H1 (cell line): ENCODE results near the gene SMCHD1. TPM values are rescaled to one million over a fixed set of nuclear protein-coding genes. Genes with fewer than 3 reads are reported as not detected.

Experiments used
- CTCF ChIA-PET: fragments of 300-600 bp; sonication (Branson Sonifier 250); formaldehyde crosslinking; loops from one replicate; lab custom pipeline; 2021; ENCODE audit not compliant: partially characterized antibody; lab: Charles Lee
- POLR2A ChIA-PET: fragments of 300-600 bp; sonication (Branson Sonifier 250); formaldehyde crosslinking; loops from one replicate; lab custom pipeline; 2021; ENCODE audit warnings: inconsistent platforms; ENCODE audit not compliant: partially characterized antibody; lab: Charles Lee
- DNase-seq, 2 experiments: peaks; one replicate each; pipeline versions ENCODE4 v3.0.0 to v3.0.0-alpha.2; 2010 to 2022; ENCODE audit warnings: low spot score in 2 of 2, low read depth in 1 of 2, mixed read lengths in 1 of 2
- FAIRE-seq: peaks from 2 replicates; lab custom pipeline; 2011; peaks lifted over from hg19 to GRCh38; lab: Jason Lieb, UNC
- H2AFZ ChIP-seq: 2 replicates; pipeline ENCODE4 v1.8.1; 2012; ENCODE audit warnings: low read length, inconsistent platforms
- H2AK5ac ChIP-seq: 2 replicates; pipeline ENCODE4 v1.6.1; 2013; ENCODE audit warnings: low read depth, low read length
- H2BK120ac ChIP-seq: replicated peaks from 2 replicates; pipeline ENCODE3; 2013; ENCODE audit warnings: low read depth, low read length, inconsistent platforms
- H2BK12ac ChIP-seq: 2 replicates; pipeline ENCODE4 v1.6.1; 2013; ENCODE audit warnings: low read depth, low read length
- H2BK15ac ChIP-seq: 2 replicates; pipeline ENCODE4 v1.6.1; 2013; ENCODE audit warnings: low read length
- H2BK20ac ChIP-seq: 2 replicates; pipeline ENCODE4 v1.6.1; 2013; ENCODE audit warnings: low read length
- H2BK5ac ChIP-seq: 2 replicates; pipeline ENCODE4 v1.6.1; 2013; ENCODE audit warnings: low read depth, low read length
- H3K14ac ChIP-seq: 2 replicates; pipeline ENCODE4 v1.6.1; 2013; ENCODE audit warnings: inconsistent platforms; ENCODE audit not compliant: insufficient read length
- H3K18ac ChIP-seq: 2 replicates; pipeline ENCODE4 v1.6.1; 2013; ENCODE audit warnings: low read length; ENCODE audit errors: extremely low read depth
- H3K23ac ChIP-seq: 2 replicates; pipeline ENCODE4 v1.6.1; 2013; ENCODE audit warnings: inconsistent platforms; ENCODE audit not compliant: insufficient read length
- H3K23me2 ChIP-seq: 2 replicates; pipeline ENCODE4 v1.6.1; 2013; ENCODE audit warnings: low read depth, low read length
- H3K27ac ChIP-seq: 2 replicates; pipeline ENCODE4 v1.6.1; 2011; ENCODE audit warnings: low read depth, low read length, inconsistent platforms
- H3K27me3 ChIP-seq, 4 experiments: replicated peaks in 1 of 4; 1 replicate in 1 of 4; 2 replicates in 3 of 4; pipeline versions ENCODE4 v1.6.1 to v1.8.1; 2011 to 2013; ENCODE audit warnings: low read length in 3 of 4, mild to moderate bottlenecking in 3 of 4, inconsistent platforms in 2 of 4, mixed read lengths in 2 of 4, moderate library complexity in 1 of 4; ENCODE audit not compliant: control insufficient read depth in 3 of 4, insufficient read depth in 3 of 4; ENCODE audit errors: extremely low read depth in 1 of 4
- H3K36me3 ChIP-seq, 4 experiments: 2 replicates each; pipeline versions ENCODE4 v1.6.1 to v1.8.1; 2011 to 2013; ENCODE audit warnings: mild to moderate bottlenecking in 4 of 4, low read length in 3 of 4, moderate library complexity in 2 of 4, control low read depth in 1 of 4, inconsistent platforms in 1 of 4; ENCODE audit not compliant: insufficient read depth in 4 of 4, control insufficient read depth in 2 of 4
- H3K4ac ChIP-seq: replicated peaks from 2 replicates; pipeline ENCODE3; 2013; ENCODE audit warnings: low read length, low read depth, mixed read lengths, inconsistent platforms; ENCODE audit not compliant: insufficient read length
- H3K4me1 ChIP-seq, 4 experiments: replicated peaks in 1 of 4; 1 replicate in 1 of 4; 2 replicates in 3 of 4; pipeline versions ENCODE4 v1.6.1 to v1.8.1; 2011 to 2013; ENCODE audit warnings: low read length in 3 of 4, inconsistent platforms in 2 of 4, mixed read lengths in 1 of 4; ENCODE audit not compliant: insufficient read depth in 4 of 4, control insufficient read depth in 3 of 4
- H3K4me2 ChIP-seq, 2 experiments: 2 replicates each; pipeline versions ENCODE4 v1.6.1 to v1.8.1; 2011 to 2013; ENCODE audit warnings: low read depth in 2 of 2, low read length in 2 of 2, control low read depth in 1 of 2, inconsistent platforms in 1 of 2, mild to moderate bottlenecking in 1 of 2; ENCODE audit not compliant: insufficient read depth in 1 of 2
- H3K4me3 ChIP-seq, 4 experiments: fragments of 200-600, 300-600 bp in 1 of 4; sonication (generic), shearing (Covaris generic), sonication (Bioruptor Twin) in 1 of 4; 2 replicates each; pipeline versions ENCODE4 v1.5.1 to v1.8.1; 2011 to 2016; ENCODE audit warnings: low read length in 4 of 4, low read depth in 3 of 4, control low read depth in 2 of 4, inconsistent platforms in 2 of 4, mild to moderate bottlenecking in 2 of 4, mixed read lengths in 1 of 4, moderate library complexity in 1 of 4; ENCODE audit not compliant: insufficient read depth in 2 of 4; ENCODE audit errors: extremely low read depth in 1 of 4
- H3K56ac ChIP-seq: replicated peaks from 2 replicates; pipeline ENCODE3; 2013; ENCODE audit warnings: low read depth, mild to moderate bottlenecking, mixed read lengths, low read length, inconsistent platforms; ENCODE audit not compliant: insufficient read length
- H3K79me1 ChIP-seq: 2 replicates; pipeline ENCODE4 v1.6.1; 2013; ENCODE audit warnings: low read depth, low read length, control low read depth
- H3K79me2 ChIP-seq, 2 experiments: 2 replicates each; pipeline versions ENCODE4 v1.6.1 to v1.8.1; 2012 to 2013; ENCODE audit warnings: low read length in 2 of 2, mild to moderate bottlenecking in 2 of 2, inconsistent platforms in 1 of 2; ENCODE audit not compliant: insufficient read depth in 2 of 2, control insufficient read depth in 1 of 2
- H3K9ac ChIP-seq, 4 experiments: replicated peaks in 1 of 4; 1 replicate in 1 of 4; 2 replicates in 3 of 4; pipeline versions ENCODE4 v1.6.1 to v1.8.1; 2011 to 2013; ENCODE audit warnings: low read depth in 3 of 4, low read length in 3 of 4, control low read depth in 2 of 4, mild to moderate bottlenecking in 2 of 4, moderate library complexity in 2 of 4, inconsistent platforms in 1 of 4; ENCODE audit errors: extremely low read depth in 1 of 4
- H3K9me3 ChIP-seq, 2 experiments: 2 replicates each; pipeline versions ENCODE4 v1.6.1 to v1.8.1; 2012 to 2013; ENCODE audit warnings: mild to moderate bottlenecking in 2 of 2, moderate library complexity in 2 of 2, control low read depth in 1 of 2, inconsistent platforms in 1 of 2, low read depth in 1 of 2, low read length in 1 of 2, mixed read lengths in 1 of 2; ENCODE audit not compliant: insufficient read depth in 2 of 2
- H4K20me1 ChIP-seq, 2 experiments: replicated peaks in 1 of 2; 2 replicates each; pipeline versions ENCODE3 to v1.8.1; 2011 to 2013; ENCODE audit warnings: inconsistent platforms in 2 of 2, low read length in 2 of 2, mild to moderate bottlenecking in 1 of 2; ENCODE audit not compliant: insufficient read depth in 2 of 2, control insufficient read depth in 1 of 2
- H4K5ac ChIP-seq: 2 replicates; pipeline ENCODE4 v1.6.1; 2013; ENCODE audit warnings: low read length, low read depth, mixed read lengths, inconsistent platforms; ENCODE audit not compliant: insufficient read length
- H4K8ac ChIP-seq: 2 replicates; pipeline ENCODE4 v1.8.0; 2013; ENCODE audit warnings: mild to moderate bottlenecking, moderate library complexity, low read length, inconsistent platforms; ENCODE audit not compliant: insufficient read depth; ENCODE audit errors: extremely low read depth
- H4K91ac ChIP-seq: replicated peaks from 2 replicates; pipeline ENCODE3; 2013; ENCODE audit warnings: low read length, mixed read lengths, inconsistent platforms; ENCODE audit not compliant: insufficient read length
- WGBS, 2 experiments: shearing (Covaris generic) in 1 of 2; methylation state at CpG; one replicate each; pipeline versions ENCODE4 v1.1.6 to v1.1.7; 2013 to 2015; ENCODE audit warnings: low lambda C conversion rate in 2 of 2, mixed read lengths in 2 of 2, inconsistent platforms in 1 of 2, low coverage in 1 of 2, missing lambda C conversion rate in 1 of 2; ENCODE audit not compliant: insufficient replicate concordance in 2 of 2, insufficient coverage in 1 of 2, insufficient read length in 1 of 2; ENCODE audit errors: extremely low coverage in 1 of 2, missing lambda C conversion rate in 1 of 2; 5-methylcytosine and 5-hydroxymethylcytosine counted together
- polyA plus RNA-seq, 7 experiments: library from polyadenylated mRNA; depleted of rRNA in 3 of 7; stranded (reverse) in 5 of 7; unstranded in 2 of 7; fragments of >200 nt in 5 of 7; fragments of 200-250 nt in 2 of 7; gene quantifications; 1 replicate in 5 of 7; 2 replicates in 1 of 7; 4 replicates in 1 of 7; pipeline versions ENCODE4 v1.2.1 to v1.2.3, GENCODE V29; 2011 to 2013; ENCODE audit warnings: missing spikeins in 2 of 7, mixed read lengths in 2 of 7
- total RNA-seq: library from RNA; stranded (reverse); fragmentation: NEBNext Ultra II Directional; extraction: Animal tissue kit (Norgen Biotek cat#: 25700); gene quantifications from 2 replicates; pipeline ENCODE4 v1.2.1, GENCODE V29; 2021

The SMCHD1 gene
- total and polyA plus RNA-seq, 2 of the 8 experiments (the other 6 are each of a cell fraction or from before 2014, with no cell fraction given), result 9.3 to 32.0 TPM

DNA sequence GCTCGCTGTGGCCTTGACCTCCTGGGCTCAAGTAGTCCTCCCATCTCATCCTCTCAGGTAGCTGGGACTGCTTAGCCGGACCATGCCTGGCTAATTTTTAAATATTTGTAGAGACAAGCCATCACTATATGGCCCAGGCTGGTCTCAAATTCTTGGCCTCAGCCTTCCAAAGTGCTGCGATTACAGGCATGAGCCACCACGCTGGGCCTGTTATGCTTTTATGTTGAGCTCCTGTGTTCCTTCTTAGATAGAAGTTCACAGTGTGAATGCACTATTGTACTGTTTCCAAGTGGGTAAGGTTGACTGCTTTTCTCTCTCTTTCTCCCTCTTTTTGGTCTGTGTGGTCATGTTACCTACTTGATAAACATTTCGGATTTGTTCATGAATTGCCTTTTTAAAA is 61.9 kb downstream of the SMCHD1 start:
- H4K8ac ChIP-seq, result no peak overlapping the region
- H3K9ac ChIP-seq, result no peak overlapping the region
- peaks cover 0 to 29% (median 9%) of the 10 kb centered on the region in 4 experiments; a peak in 5 of 8 replicates for H3K36me3 ChIP-seq
- DNase-seq (no peak), FAIRE-seq (no peak)
- no peak overlapping the region for H2BK5ac ChIP-seq
- no peak overlapping the region for H3K18ac ChIP-seq
- no peak overlapping the region for H3K4me3 ChIP-seq
- H2BK20ac ChIP-seq, result no peak overlapping the region
- ChIA-PET POLR2A (interaction anchor here (1.3 kb wide), 1 partner anchor 9 kb away, joined by 4 read pairs; no protein-coding TSS in a partner anchor), CTCF (interaction anchor here (2.6 kb wide), 1 partner anchor 48 kb away, joined by 7 read pairs; no protein-coding TSS in a partner anchor)
- H3K4ac ChIP-seq, result no peak overlapping the region
- H2AFZ ChIP-seq, result no peak overlapping the region
- H3K23me2 ChIP-seq, result no peaks in the 10 kb centered on the region
- H2AK5ac ChIP-seq, result no peak overlapping the region
- H3K79me2 ChIP-seq, result peaks cover 0 to 3% of the 10 kb centered on the region in 2 experiments; a peak in 1 of 4 replicates
- peaks cover 0 to 4% of the 10 kb centered on the region in 2 experiments for H4K20me1 ChIP-seq
- H3K79me1 ChIP-seq, result peaks cover 7% of the 10 kb centered on the region
- H3K14ac ChIP-seq, result no peak overlapping the region
- H3K9me3 ChIP-seq, result no peaks in the 10 kb centered on the region
- H2BK15ac ChIP-seq, result no peak overlapping the region
- no peaks in the 10 kb centered on the region for H3K27me3 ChIP-seq
- no peak overlapping the region for H2BK12ac ChIP-seq
- H3K23ac ChIP-seq, result no peak overlapping the region
- no peak overlapping the region for H2BK120ac ChIP-seq
- peaks cover 0 to 2% (median 0%) of the 10 kb centered on the region in 4 experiments; a peak in 1 of 7 replicates for H3K4me1 ChIP-seq
- H3K4me2 ChIP-seq, result no peak overlapping the region
- H4K5ac ChIP-seq, result no peak overlapping the region
- no peak overlapping the region for H3K27ac ChIP-seq
- no peak overlapping the region for H3K56ac ChIP-seq
- no peak overlapping the region for H4K91ac ChIP-seq
- 91% methylated on average over 5 of the region's 5 CpGs; no CpG with 5 or more reads in 1 of the 2 experiments for WGBS, 2 experiments
